ENCODE measurements around the gene LGI1.

LGI1 gene

GRCh38 chr10:93757801-93758507, at the start of gene LGI1:
LGI1 (plus strand) TSS chr10:93757936; CDS start chr10:93758145, 209 bp downstream.
- in situ Hi-C loops (cut with HindIII; ENCODE audit: low sequenced_read_pairs) = no loop called here

- in situ Hi-C loops (cut with HindIII; ENCODE audit: low sequenced_read_pairs) = no loop called here
Observed at GRCh38 chr10:93710333-93710909, 47.3 kb upstream of the LGI1 start.

GRCh38 chr10:93711891-93712290, 45.8 kb upstream of the LGI1 start:
- in situ Hi-C loops (cut with HindIII; ENCODE audit: low sequenced_read_pairs) = no loop called here

- in situ Hi-C loops (cut with HindIII; ENCODE audit: low sequenced_read_pairs) = no loop called here
Observed at GRCh38 chr10:93712593-93712992, 45.1 kb upstream of the LGI1 start.

GRCh38 chr10:93715345-93715744, 42.4 kb upstream of the LGI1 start:
- in situ Hi-C loops (cut with HindIII; ENCODE audit: low sequenced_read_pairs) = no loop called here

GRCh38 chr10:93716766-93717165, 41.0 kb upstream of the LGI1 start:
- in situ Hi-C loops (cut with HindIII; ENCODE audit: low sequenced_read_pairs) = no loop called here

- in situ Hi-C loops (cut with HindIII; ENCODE audit: low sequenced_read_pairs) = no loop called here
Observed at GRCh38 chr10:93718937-93719725, 38.6 kb upstream of the LGI1 start.

GRCh38 chr10:93719901-93720300, 37.8 kb upstream of the LGI1 start:
- in situ Hi-C loops (cut with HindIII; ENCODE audit: low sequenced_read_pairs) = no loop called here

GRCh38 chr10:93722550-93722949, 35.2 kb upstream of the LGI1 start:
- in situ Hi-C loops (cut with HindIII; ENCODE audit: low sequenced_read_pairs) = no loop called here

GRCh38 chr10:93723153-93723552, 34.6 kb upstream of the LGI1 start:
- in situ Hi-C loops (cut with HindIII; ENCODE audit: low sequenced_read_pairs) = no loop called here

- in situ Hi-C loops (cut with HindIII; ENCODE audit: low sequenced_read_pairs) = no loop called here
Observed at GRCh38 chr10:93726024-93726423, 31.7 kb upstream of the LGI1 start.

GRCh38 chr10:93741367-93741766, 16.4 kb upstream of the LGI1 start:
- in situ Hi-C loops (cut with HindIII; ENCODE audit: low sequenced_read_pairs) = no loop called here

- in situ Hi-C loops (cut with HindIII; ENCODE audit: low sequenced_read_pairs) = no loop called here
Observed at GRCh38 chr10:93742633-93743349, 14.9 kb upstream of the LGI1 start.

- in situ Hi-C loops (cut with HindIII; ENCODE audit: low sequenced_read_pairs) = no loop called here
Observed at GRCh38 chr10:93745408-93746065, 12.2 kb upstream of the LGI1 start.

- in situ Hi-C loops (cut with HindIII; ENCODE audit: low sequenced_read_pairs) = no loop called here
Observed at GRCh38 chr10:93746844-93747284, 10.9 kb upstream of the LGI1 start.

- in situ Hi-C loops (cut with HindIII; ENCODE audit: low sequenced_read_pairs) = no loop called here
Observed at GRCh38 chr10:93749218-93749799, 8.4 kb upstream of the LGI1 start.

- in situ Hi-C loops (cut with HindIII; ENCODE audit: low sequenced_read_pairs) = no loop called here
Observed at GRCh38 chr10:93751124-93751523, 6.6 kb upstream of the LGI1 start.

- in situ Hi-C loops (cut with HindIII; ENCODE audit: low sequenced_read_pairs) = no loop called here
Observed at GRCh38 chr10:93751832-93752231, 5.9 kb upstream of the LGI1 start.

GRCh38 chr10:93752761-93753160, 5.0 kb upstream of the LGI1 start:
- in situ Hi-C loops (cut with HindIII; ENCODE audit: low sequenced_read_pairs) = no loop called here

GRCh38 chr10:93753621-93754250, 4.0 kb upstream of the LGI1 start:
- in situ Hi-C loops (cut with HindIII; ENCODE audit: low sequenced_read_pairs) = no loop called here
